Brain microvascular endothelial cell (primary cell): ENCODE results near the gene BNIP3.

Source experiments
- DNase-seq: peaks from one replicate; pipeline ENCODE4 v3.0.0-alpha.2; 2020
- H3K27ac ChIP-seq: fragments of 250-450 bp; sonication (Bioruptor Pico); 2 replicates; pipeline ENCODE4 v1.5.1; 2020; ENCODE audit warnings: mild to moderate bottlenecking, moderate library complexity
- H3K27me3 ChIP-seq: fragments of 250-450 bp; sonication (Bioruptor Pico); replicated peaks from 2 replicates; pipeline ENCODE4 v1.5.1; 2020; ENCODE audit warnings: mild to moderate bottlenecking
- H3K36me3 ChIP-seq: fragments of 250-450 bp; sonication (Bioruptor Pico); replicated peaks from 2 replicates; pipeline ENCODE4 v1.5.1; 2020; ENCODE audit warnings: mild to moderate bottlenecking
- H3K4me3 ChIP-seq: 2 replicates; pipeline ENCODE4 v1.5.1; 2011; ENCODE audit warnings: low read depth, mild to moderate bottlenecking, control low read depth, low read length, moderate library complexity
- in situ Hi-C: cut with HindIII; loops from 2 replicates; pipeline ENCODE4 v1.10.0; 2017; ENCODE audit warnings: low sequenced_read_pairs, low pct_ligation_motif_present
- TF ChIP-seq, protein P1 (sequence below): IDR thresholded peaks from 2 replicates; pipeline ENCODE4 v1.5.1; 2011; ENCODE audit warnings: low read depth, mild to moderate bottlenecking, moderate library complexity, low read length, control low read depth, inconsistent platforms; ENCODE audit errors: missing control alignments

BNIP3 gene

DNA sequence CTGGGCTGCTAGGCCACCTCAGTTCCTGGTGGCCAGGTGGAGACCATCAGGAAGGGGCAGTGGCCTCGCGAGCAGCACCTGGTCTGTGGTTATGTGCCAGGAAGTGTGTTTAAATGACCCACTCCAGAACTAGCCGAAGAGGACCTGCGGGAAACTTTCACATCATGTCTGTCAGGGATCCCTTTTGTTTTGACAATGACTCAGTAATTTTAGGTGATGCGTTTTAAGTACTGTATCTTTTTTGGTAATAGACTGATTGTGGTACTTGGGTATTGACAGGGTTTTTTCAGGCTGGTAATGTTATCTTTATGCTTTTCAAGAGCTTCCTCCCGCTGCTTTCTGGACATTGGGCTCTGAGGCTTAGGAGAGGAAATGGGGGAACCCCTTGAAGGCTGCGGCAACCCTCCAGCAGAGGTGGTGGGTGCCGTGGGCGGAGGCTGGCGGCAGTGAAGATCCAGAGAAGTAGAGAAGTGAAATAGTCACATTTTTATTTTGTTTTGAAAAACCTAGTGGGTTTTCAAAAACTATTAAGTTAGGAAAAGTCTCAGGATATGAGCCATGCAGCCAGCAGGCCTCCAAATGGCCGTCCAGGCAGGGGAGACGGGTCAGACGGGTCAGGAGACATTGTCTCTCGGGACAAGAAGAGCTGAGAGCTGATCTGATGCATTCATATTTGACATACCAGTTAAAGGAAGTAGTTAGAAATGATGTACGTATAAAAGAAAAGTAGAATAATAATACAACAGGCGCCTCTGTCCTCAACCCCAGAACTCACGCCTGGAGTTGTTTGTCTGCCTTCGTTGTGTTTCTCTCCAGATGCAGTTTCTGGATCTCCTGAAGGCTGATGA is 53.3 kb downstream of the BNIP3 start:
- in situ Hi-C loops: no loop called here
- H3K36me3 ChIP-seq: no peaks in the 10 kb centered on the region
- TF ChIP-seq, protein P1, sequence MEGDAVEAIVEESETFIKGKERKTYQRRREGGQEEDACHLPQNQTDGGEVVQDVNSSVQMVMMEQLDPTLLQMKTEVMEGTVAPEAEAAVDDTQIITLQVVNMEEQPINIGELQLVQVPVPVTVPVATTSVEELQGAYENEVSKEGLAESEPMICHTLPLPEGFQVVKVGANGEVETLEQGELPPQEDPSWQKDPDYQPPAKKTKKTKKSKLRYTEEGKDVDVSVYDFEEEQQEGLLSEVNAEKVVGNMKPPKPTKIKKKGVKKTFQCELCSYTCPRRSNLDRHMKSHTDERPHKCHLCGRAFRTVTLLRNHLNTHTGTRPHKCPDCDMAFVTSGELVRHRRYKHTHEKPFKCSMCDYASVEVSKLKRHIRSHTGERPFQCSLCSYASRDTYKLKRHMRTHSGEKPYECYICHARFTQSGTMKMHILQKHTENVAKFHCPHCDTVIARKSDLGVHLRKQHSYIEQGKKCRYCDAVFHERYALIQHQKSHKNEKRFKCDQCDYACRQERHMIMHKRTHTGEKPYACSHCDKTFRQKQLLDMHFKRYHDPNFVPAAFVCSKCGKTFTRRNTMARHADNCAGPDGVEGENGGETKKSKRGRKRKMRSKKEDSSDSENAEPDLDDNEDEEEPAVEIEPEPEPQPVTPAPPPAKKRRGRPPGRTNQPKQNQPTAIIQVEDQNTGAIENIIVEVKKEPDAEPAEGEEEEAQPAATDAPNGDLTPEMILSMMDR: no peak
- no peak overlapping the region for H3K4me3 ChIP-seq
- peak overlapping the region; percentile 60 for H3K27ac ChIP-seq
- H3K27me3 ChIP-seq: no peaks in the 10 kb centered on the region
- DNase-seq: peak; percentile 47

DNA sequence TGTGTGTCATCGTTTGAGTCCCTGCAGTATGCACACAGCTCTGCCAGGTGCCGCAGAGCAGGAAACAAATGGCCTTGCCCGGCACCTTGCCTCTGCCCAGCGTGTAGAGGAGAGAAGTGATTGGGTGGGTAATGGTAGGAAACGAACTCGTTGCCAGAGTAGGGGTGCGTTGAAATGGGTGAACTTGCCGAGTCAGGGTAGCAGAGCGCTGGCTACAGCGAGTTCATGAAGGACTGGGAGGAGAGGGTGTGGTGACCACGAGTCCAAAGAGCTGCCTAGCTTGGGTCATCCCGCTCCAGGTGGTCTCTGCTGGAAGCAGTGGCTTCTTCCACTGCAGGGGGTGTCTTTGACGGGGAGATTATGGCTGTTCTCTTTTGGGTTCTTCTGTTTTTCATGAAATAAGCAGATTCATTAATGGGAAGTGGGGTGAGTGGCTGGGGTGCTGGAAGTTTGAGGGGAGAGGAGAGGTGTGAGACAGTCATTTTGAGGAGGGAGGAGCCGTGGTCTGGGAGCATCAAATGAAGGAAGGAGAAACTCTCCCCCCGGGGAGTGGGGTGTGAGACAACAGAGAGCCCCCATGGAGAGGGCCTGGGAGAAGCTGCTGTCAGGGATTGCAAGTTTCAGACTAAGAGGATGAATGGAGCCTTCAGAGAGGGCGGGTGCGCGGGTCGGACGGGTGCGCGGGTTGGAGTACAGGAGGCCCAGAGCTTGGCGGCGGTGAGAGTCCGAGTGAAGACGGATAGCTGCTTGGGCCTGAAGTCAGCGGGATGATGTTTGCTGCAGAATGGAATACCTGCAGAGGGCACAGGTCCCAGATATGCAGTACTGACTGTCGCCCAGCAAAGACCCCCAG is 54.8 kb downstream of the BNIP3 start:
- DNase-seq: no peak
- Histone ChIP-seq H3K27me3 (no peaks in the 10 kb centered on the region), H3K27ac (no peak overlapping the region), H3K4me3 (no peak overlapping the region), H3K36me3 (no peaks in the 10 kb centered on the region)
- in situ Hi-C loops: no loop called here
- TF ChIP-seq, protein P1: no peak

DNA sequence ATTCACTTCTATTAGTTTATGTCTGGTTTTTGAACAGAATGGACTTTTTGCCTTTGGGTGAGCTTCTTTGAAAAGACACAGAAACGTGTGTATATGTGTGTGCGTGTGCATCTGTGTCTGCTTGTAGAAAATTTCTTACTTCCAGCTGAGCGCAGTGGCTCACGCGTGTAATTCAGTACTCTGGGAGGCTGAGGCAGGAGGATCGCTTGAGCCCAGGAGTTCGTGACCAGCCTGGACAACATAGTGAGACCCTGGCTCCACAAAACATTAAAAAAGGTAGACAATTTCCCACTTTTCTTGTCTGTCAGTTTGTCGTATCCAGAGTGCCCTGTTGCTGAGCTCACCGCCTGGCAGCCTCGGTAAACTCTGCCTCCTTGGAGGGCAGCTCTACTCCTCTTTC is 55.5 kb downstream of the BNIP3 start:
- Histone ChIP-seq H3K4me3 (no peak overlapping the region), H3K27ac (no peak overlapping the region), H3K27me3 (no peaks in the 10 kb centered on the region), H3K36me3 (no peaks in the 10 kb centered on the region)
- DNase-seq: no peak
- in situ Hi-C loops: no loop called here
- TF ChIP-seq, protein P1: no peak

DNA sequence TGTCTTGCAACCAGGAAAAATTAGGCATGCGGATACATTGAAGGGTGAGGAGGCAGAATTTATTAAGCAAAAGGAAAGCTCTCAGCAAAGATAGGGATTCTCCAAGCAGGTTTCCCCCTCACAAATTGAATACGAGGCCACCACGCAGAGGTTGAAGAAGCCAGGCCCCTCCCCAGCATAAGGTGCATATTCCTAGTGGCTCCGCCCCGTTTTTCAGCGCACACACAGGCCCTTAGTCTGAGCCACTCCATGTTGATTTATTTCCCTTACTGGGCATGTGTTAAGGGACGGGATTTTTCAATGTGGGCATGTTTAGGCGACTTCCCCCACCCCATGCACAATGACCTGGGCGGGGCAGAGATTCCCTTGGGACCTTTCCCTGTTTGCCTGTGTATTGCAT is 56.0 kb downstream of the BNIP3 start:
- TF ChIP-seq, protein P1: no peak
- no peak for DNase-seq
- Histone ChIP-seq H3K27ac (no peak overlapping the region), H3K27me3 (no peaks in the 10 kb centered on the region), H3K4me3 (no peak overlapping the region), H3K36me3 (no peaks in the 10 kb centered on the region)
- in situ Hi-C loops: no loop called here

DNA sequence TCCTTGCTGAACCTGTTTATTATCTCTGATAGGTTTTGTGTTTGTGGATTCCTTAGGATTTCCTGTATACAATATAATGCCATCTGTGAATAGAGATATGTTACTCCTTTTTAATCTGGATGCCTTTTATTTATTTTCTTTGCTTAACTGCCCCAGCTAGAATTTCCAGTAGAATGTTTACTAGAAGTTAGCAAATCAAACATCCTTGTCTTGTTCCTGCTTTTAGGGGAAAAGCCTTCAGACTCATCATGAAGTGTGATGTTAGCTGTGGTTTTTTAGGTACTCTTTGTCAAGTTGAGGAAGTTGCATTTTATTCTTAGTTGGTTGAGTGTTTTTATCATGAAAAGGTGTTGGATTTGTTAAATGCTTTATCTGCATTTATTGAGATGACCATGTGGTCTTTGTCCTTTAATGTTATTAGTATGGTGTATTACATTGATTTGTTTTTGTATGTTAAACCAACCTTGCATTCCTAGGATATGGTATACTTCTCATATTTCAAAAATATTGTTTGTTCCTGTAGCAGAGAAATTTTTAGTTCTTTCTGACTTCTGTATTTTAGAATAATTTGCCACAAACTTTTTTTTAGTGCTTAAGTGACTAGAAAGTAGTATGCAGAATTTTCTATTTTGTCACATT is 56.6 kb downstream of the BNIP3 start:
- Histone ChIP-seq H3K27me3 (no peaks in the 10 kb centered on the region), H3K27ac (no peak overlapping the region), H3K4me3 (no peak overlapping the region), H3K36me3 (no peaks in the 10 kb centered on the region)
- TF ChIP-seq, protein P1: no peak
- in situ Hi-C loops: no loop called here
- no peak for DNase-seq
